B cell (primary cell): ENCODE measurements around the gene PRKAG2.

ENCODE experiments used
- CTCF ChIP-seq: fragments of 200-600 bp; IDR thresholded peaks from one replicate; pipeline ENCODE4 v1.8.0; 2022; ENCODE audit warnings: antibody characterized with exemption, mild to moderate bottlenecking
- EZH2 ChIP-seq: IDR thresholded peaks from 2 replicates; pipeline ENCODE4 v1.6.1; 2012; ENCODE audit warnings: borderline replicate concordance, low read depth, mild to moderate bottlenecking, moderate library complexity, low read length; ENCODE audit not compliant: insufficient read depth, poor library complexity, severe bottlenecking

- no peak for TF ChIP-seq CTCF
- no peak for TF ChIP-seq EZH2
Measured at GRCh38 chr7:151902311-151902710, 25.4 kb upstream of the PRKAG2 start.
